ENCODE measurements around the gene ALDOB.

The ALDOB gene

GRCh38 chr9:101457003-101457402 lies 21.4 kb upstream of the ALDOB start:
- no peak for TF ChIP-seq PATZ1 (CRISPR knock-in tag; IDR thresholded peaks at IDR 0.05; ENCODE audit: borderline replicate concordance)
- no peak for TF ChIP-seq ZC3H10 (CRISPR knock-in tag; IDR thresholded peaks at IDR 0.05)
- no peak for TF ChIP-seq ZFP30 (CRISPR knock-in tag; IDR thresholded peaks at IDR 0.05)
- no peak for TF ChIP-seq PPARA (CRISPR knock-in tag; IDR thresholded peaks at IDR 0.05; ENCODE audit: borderline replicate concordance)
- TF ChIP-seq CREB5 (CRISPR knock-in tag; IDR thresholded peaks at IDR 0.05; ENCODE audit: low read depth), result no peak
- no peak for TF ChIP-seq RARB (CRISPR knock-in tag; IDR thresholded peaks at IDR 0.05)
- no peak for TF ChIP-seq GLIS3 (CRISPR knock-in tag; IDR thresholded peaks at IDR 0.05)
- no peak for TF ChIP-seq TCF4 (CRISPR knock-in tag; IDR thresholded peaks at IDR 0.05; ENCODE audit: borderline replicate concordance)
- ATAC-seq, result no peak

GRCh38 chr9:101455656-101456240 lies 20.2 kb upstream of the ALDOB start:
- ATAC-seq, result no peak
- no peak for TF ChIP-seq ZFP30 (CRISPR knock-in tag; IDR thresholded peaks at IDR 0.05)
- no peak for TF ChIP-seq POU6F1 (CRISPR knock-in tag; IDR thresholded peaks at IDR 0.05; ENCODE audit: borderline replicate concordance, low read depth)

GRCh38 chr9:101453776-101454570 lies 18.4 kb upstream of the ALDOB start:
- no peak for ATAC-seq

More at GRCh38 chr9:101453776-101454570, 18.4 kb upstream of the ALDOB start:
- TF ChIP-seq POU6F1 (CRISPR knock-in tag; IDR thresholded peaks at IDR 0.05; ENCODE audit: borderline replicate concordance, low read depth) (no peak), CSDC2 (CRISPR knock-in tag; IDR thresholded peaks at IDR 0.05) (no peak), ZNF70 (CRISPR knock-in tag; IDR thresholded peaks at IDR 0.05) (no peak), PPARA (CRISPR knock-in tag; IDR thresholded peaks at IDR 0.05; ENCODE audit: borderline replicate concordance) (no peak), BACH2 (CRISPR knock-in tag; IDR thresholded peaks at IDR 0.05; ENCODE audit: borderline replicate concordance) (no peak), ZFP3 (CRISPR knock-in tag; IDR thresholded peaks at IDR 0.05) (no peak), CREB5 (CRISPR knock-in tag; IDR thresholded peaks at IDR 0.05; ENCODE audit: low read depth) (no peak), ZNF565 (CRISPR knock-in tag; conservative IDR thresholded peaks at IDR 0.05; ENCODE audit: low read depth) (no peak), OSR1 (CRISPR knock-in tag; IDR thresholded peaks at IDR 0.05) (no peak), GLIS3 (CRISPR knock-in tag; IDR thresholded peaks at IDR 0.05) (no peak), ARNTL (CRISPR knock-in tag; IDR thresholded peaks at IDR 0.05; ENCODE audit: borderline replicate concordance, low read depth) (no peak), ESRRG (CRISPR knock-in tag; IDR thresholded peaks at IDR 0.05) (no peak), ZFP30 (CRISPR knock-in tag; IDR thresholded peaks at IDR 0.05) (no peak), TCF4 (CRISPR knock-in tag; IDR thresholded peaks at IDR 0.05; ENCODE audit: borderline replicate concordance) (no peak), ZNF8 (CRISPR knock-in tag; IDR thresholded peaks at IDR 0.05) (no peak), RARB (CRISPR knock-in tag; IDR thresholded peaks at IDR 0.05) (no peak), SNAI2 (CRISPR knock-in tag; IDR thresholded peaks at IDR 0.05) (no peak), ISL1 (CRISPR knock-in tag; IDR thresholded peaks at IDR 0.05) (no peak), TSHZ2 (CRISPR knock-in tag; IDR thresholded peaks at IDR 0.05) (no peak), TOX (CRISPR knock-in tag; IDR thresholded peaks at IDR 0.05; ENCODE audit: borderline replicate concordance) (no peak)
